ENCODE measurements around the gene EGF. TPM values are rescaled to one million over a fixed set of nuclear protein-coding genes. Genes with fewer than 3 reads are reported as not detected.

EGF gene
- 15.0 TPM for total RNA-seq (ENCODE audit: unreplicated experiment)
- long read RNA-seq = 0 reads

DNA sequence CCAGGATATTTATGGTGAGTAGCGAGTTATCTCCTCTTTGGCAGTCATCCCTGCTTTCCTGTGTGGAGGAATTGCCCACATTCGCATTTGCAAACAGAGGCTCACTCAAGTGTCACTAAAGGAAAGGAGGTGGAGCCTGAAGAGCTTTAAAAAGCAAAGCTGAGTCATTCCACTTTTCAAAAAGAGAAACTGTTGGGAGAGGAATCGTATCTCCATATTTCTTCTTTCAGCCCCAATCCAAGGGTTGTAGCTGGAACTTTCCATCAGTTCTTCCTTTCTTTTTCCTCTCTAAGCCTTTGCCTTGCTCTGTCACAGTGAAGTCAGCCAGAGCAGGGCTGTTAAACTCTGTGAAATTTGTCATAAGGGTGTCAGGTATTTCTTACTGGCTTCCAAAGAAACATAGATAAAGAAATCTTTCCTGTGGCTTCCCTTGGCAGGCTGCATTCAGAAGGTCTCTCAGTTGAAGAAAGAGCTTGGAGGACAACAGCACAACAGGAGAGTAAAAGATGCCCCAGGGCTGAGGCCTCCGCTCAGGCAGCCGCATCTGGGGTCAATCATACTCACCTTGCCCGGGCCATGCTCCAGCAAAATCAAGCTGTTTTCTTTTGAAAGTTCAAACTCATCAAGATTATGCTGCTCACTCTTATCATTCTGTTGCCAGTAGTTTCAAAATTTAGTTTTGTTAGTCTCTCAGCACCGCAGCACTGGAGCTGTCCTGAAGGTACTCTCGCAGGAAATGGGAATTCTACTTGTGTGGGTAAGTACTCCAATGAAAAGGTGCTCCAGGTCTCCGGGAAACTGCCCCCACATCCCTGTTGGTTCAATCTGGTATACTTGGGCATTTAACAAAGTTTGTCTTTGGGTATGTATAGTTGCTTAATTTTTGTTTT lies at the start of gene EGF:
Gene EGF (plus strand): TSS at position 178 of the 890 bp plus-strand sequence. CDS start 453 bp downstream, at position 631.
- Mint-ChIP-seq H3K4me3 (ENCODE audit: unreplicated experiment) (peak within 1 kb of the TSS; percentile 34), H3K36me3 (ENCODE audit: low read depth, unreplicated experiment) (no peaks in the 10 kb centered on the region), H3K27ac (ENCODE audit: unreplicated experiment) (peak within 1 kb of the TSS; percentile 1), H3K4me1 (ENCODE audit: unreplicated experiment) (peaks cover 28% of the 10 kb centered on the region), H3K27me3 (ENCODE audit: unreplicated experiment) (peaks cover 1% of the 10 kb centered on the region), H3K9me3 (ENCODE audit: unreplicated experiment) (no peaks in the 10 kb centered on the region)
- DNase-seq (ENCODE audit: low spot score) = no peak
- no peak for TF ChIP-seq CTCF (IDR thresholded peaks at IDR 0.05; ENCODE audit: unreplicated experiment)

DNA sequence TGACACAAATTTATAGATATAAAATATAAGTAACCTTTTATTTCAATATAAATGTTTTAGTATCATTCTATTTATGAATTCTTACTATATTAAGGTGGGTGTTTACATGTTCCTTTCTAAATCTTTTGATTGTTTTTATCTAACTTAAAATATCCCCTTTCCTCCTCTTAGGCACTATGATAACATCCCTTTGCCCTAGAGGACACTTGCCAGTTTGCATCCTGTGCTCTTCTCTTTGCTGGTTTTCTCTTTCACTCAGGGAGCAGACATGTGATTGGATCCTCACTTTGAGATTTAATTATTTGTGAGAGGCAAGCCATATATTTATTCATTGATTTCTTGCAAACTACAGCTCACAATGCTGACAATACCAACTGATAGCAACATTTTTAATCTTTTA lies 48.5 kb upstream of the EGF start:
- TF ChIP-seq CTCF (IDR thresholded peaks at IDR 0.05; ENCODE audit: unreplicated experiment) = no peak
- peaks cover 1% of the 10 kb centered on the region for H3K36me3 Mint-ChIP-seq (ENCODE audit: low read depth, unreplicated experiment)
- no peaks in the 10 kb centered on the region for H3K27me3 Mint-ChIP-seq (ENCODE audit: unreplicated experiment)
- no peak overlapping the region for H3K4me3 Mint-ChIP-seq (ENCODE audit: unreplicated experiment)
- DNase-seq (ENCODE audit: low spot score) = no peak
- no peak overlapping the region for H3K27ac Mint-ChIP-seq (ENCODE audit: unreplicated experiment)
- H3K9me3 Mint-ChIP-seq (ENCODE audit: unreplicated experiment) = peaks cover 8% of the 10 kb centered on the region
- peaks cover 2% of the 10 kb centered on the region for H3K4me1 Mint-ChIP-seq (ENCODE audit: unreplicated experiment)

GRCh38 chr4:109870061-109870460 lies 42.6 kb upstream of the EGF start:
- no peak for DNase-seq (ENCODE audit: low spot score)
- Mint-ChIP-seq H3K9me3 (ENCODE audit: unreplicated experiment) (no peaks in the 10 kb centered on the region), H3K27ac (ENCODE audit: unreplicated experiment) (no peak overlapping the region), H3K4me3 (ENCODE audit: unreplicated experiment) (no peak overlapping the region), H3K27me3 (ENCODE audit: unreplicated experiment) (no peaks in the 10 kb centered on the region), H3K4me1 (ENCODE audit: unreplicated experiment) (peaks cover 9% of the 10 kb centered on the region), H3K36me3 (ENCODE audit: low read depth, unreplicated experiment) (peaks cover 1% of the 10 kb centered on the region)
- no peak for TF ChIP-seq CTCF (IDR thresholded peaks at IDR 0.05; ENCODE audit: unreplicated experiment)

DNA sequence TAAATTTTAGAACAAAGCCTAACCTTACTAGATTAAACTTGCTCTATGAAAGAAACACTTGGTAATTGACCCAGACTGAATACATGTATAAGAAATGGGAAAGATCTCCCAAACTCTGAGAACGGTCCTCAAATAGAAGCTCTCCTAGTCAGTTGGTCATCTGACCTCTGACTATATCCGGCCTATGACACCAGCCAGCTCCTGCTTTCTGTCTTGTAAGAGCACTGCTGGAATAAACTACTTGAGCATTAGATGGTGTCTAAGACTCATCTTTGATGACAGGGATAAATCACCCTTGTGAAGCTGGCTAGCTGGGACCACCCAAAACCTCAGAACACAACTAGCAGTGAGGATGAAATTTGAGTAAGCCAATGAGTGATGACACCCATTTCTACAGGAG lies 40.6 kb upstream of the EGF start:
- no peaks in the 10 kb centered on the region for H3K27me3 Mint-ChIP-seq (ENCODE audit: unreplicated experiment)
- TF ChIP-seq CTCF (IDR thresholded peaks at IDR 0.05; ENCODE audit: unreplicated experiment) = no peak

More for the DNA sequence above, 40.6 kb upstream of the EGF start:
- Mint-ChIP-seq H3K27ac (ENCODE audit: unreplicated experiment) (peak overlapping the region; percentile 7), H3K4me1 (ENCODE audit: unreplicated experiment) (peaks cover 9% of the 10 kb centered on the region), H3K9me3 (ENCODE audit: unreplicated experiment) (no peaks in the 10 kb centered on the region), H3K4me3 (ENCODE audit: unreplicated experiment) (no peak overlapping the region), H3K36me3 (ENCODE audit: low read depth, unreplicated experiment) (peaks cover 5% of the 10 kb centered on the region)
- DNase-seq (ENCODE audit: low spot score) = no peak

All from endothelial cell (in vitro differentiated cells).